ENCODE data around the gene PCGF3.
"Not testable (repeated sequence)": the region's sequence is repeated elsewhere in the genome, so short reads cannot be mapped to it uniquely, and the experiment has no call there.

Gene PCGF3

DNA sequence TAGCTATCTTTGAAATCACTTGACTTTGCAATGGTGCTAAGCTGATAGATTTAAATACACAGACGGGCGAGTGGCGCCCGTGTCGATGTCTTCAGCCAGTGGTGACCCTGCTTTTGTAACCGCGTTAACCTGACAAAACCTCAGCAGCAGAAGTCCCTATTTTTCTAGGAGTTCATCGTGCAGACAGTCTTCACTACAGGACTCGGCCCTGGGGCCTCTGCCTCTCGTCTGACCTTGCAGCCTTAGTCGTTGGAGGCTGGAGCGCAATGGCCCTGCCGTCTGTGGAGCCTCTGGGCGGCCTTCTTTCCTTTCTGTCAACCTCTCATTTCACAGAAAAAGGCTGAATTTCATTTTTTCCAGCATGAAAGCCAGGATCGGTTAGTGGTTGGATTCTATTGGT is 62.4 kb downstream of the PCGF3 start:
- DNase-seq = no peak

DNA sequence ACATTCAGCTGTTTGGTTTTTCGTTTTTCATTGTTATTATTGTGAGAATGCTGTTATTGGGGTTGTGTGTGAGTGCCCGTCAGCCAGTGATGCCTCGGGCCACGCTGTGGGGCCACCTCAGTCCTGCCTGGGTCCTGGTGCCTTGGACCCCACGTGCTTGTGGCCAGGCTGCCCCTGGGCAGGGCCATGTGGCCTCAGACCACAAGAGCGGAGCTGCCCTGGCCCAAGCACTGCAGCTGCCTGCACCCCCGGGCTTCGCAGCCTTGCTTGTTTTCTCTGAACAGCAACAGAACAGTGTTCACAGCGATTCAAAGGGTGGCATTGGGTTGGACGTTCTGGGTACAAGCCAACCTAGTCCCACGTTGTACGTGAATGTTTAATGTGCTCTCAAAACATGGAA is 63.4 kb downstream of the PCGF3 start:
- DNase-seq = no peak

DNA sequence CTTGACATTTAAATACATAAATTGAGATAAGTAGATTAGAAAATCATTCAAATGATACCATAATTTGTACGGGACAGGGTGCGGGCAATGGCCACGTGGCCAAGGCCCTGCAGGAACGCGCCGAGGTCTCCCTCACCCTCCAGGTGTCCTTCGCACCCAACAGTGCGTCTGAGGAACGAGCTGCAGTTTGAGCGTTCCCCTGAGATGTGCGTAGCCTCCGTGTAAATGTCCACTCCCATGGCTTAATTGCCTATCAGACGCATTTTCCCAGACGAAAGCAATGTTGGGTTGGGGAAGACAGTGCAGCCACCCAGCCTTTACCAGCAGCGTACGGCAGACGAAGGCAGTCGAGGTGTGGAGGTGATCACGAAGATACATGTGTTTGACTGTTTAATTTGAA is 63.9 kb downstream of the PCGF3 start:
- DNase-seq = no peak

DNA sequence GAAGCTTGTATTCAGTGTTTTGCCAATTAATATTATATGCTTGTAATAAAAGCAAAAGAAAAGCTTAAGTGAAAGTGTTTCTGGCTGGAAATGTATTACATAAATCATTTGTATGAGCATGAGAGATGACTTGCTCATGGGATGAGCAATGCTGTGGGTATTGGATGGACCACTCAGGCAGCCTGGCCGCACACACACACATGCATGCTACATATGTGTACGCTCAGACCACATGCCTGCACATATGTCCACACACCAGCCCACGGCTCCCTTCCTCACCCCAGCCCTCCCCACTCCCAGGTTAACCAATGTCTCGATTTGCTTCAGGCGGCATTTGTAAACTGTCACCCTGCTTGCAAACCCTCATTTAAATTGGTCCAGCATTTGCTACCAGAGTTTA is 64.4 kb downstream of the PCGF3 start:
- DNase-seq = no peak

DNA sequence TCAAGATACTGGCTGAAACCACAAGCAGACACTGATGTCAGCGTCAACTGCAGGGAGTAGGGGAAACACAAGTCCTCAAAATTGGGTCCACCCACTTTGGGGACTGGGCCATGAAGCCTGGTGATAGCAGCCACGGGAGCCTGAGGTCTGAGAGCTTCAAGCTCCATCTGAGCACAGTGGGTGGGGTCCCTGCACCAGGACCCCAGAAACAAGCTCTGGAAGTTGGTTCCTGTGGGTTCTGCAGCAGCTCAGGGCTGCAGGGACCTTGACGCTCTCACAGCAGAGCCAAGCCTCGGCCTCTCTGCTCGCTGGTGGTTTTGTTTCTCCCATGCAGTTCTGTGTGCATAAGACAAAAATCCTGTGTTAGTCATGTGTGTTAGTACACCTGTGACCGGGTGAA is 65.8 kb downstream of the PCGF3 start:
- no peak for DNase-seq

DNA sequence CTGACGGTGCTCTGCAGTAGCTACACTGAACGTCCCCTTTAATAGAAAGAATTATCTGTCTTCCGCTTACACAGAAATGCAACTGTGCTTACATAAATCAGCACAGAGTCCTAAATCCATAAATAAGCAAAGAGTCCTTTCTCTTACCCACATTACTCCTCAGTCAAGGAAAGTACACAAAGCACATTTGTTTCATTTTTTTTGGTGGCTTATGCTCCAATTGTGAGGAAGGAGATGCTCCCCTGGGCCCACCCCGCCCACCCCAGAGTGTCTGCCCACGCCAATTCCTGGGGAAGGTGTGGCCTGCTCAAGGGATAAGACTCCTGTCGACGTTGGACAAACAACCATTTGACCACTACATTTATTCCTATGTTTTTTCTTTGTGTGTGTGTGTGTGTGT is 66.5 kb downstream of the PCGF3 start:
- no peak for DNase-seq

DNA sequence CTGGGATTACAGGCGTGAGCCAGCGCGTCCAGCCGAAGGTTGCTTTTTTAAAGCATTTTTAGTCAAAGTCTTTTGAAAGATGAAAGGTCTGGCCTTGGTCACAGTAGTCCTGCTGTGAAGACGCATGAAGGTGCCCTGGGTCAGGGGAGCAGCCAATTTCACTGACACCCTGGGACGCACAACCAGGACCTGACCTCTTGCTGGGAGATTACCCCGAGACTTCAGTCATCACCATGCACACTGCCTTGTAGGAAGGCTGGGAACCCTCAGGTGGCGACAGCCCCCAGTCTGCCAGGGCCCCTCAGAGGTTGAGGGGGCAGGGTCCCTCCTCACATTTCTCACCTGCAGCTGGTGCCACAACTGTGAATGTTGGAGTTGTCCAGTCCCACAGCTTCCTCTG is 67.1 kb downstream of the PCGF3 start:
- DNase-seq = no peak

DNA sequence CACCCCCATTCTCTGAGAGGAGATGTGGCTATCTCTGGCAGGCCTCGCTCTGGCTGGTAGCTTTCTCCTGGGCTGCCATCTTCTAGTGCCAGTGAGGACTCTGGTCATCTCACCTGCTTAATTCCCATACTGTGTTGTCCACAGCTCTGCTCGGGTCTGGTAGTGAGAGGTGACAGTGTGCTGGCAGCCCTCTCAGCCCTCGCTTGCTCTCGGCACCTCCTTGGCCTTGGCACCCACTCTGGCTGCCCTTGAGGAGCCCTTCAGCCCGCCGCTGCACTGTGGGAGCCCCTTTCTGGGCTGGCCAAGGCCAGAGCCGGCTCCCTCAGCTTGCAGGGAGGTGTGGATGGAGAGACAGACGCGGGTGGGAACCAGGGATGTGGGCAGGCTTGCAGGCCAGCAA is 67.6 kb downstream of the PCGF3 start:
- no peak for DNase-seq

DNA sequence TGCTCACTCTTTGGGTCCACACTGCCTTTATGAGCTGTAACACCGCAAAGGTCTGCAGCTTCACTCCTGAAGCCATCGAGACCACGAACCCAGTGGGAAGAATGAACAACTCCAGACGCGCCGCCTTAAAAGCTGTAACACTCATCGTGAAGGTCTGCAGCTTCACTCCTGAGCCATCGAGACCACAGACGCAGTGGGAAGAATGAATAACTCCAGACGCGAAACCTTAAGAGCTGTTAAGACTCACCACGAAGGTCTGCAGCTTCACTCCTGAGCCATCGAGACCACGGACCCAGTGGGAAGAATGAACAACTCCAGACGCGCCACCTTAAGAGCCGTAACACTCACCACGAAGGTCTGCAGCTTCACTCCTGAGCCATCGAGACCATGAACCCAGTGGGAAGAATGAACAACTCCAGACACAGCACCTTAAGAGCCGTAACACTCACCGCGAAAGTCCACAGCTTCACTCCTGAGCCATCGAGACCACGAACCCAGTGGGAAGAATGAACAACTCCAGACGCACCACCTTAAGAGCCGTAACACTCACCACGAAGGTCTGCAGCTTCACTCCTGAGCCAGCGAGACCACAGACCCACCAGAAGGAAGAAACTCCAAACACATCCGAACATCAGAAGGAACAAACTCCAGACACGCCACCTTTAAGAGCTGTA is 68.9 kb downstream of the PCGF3 start:
- not testable (repeated sequence) for DNase-seq

DNA sequence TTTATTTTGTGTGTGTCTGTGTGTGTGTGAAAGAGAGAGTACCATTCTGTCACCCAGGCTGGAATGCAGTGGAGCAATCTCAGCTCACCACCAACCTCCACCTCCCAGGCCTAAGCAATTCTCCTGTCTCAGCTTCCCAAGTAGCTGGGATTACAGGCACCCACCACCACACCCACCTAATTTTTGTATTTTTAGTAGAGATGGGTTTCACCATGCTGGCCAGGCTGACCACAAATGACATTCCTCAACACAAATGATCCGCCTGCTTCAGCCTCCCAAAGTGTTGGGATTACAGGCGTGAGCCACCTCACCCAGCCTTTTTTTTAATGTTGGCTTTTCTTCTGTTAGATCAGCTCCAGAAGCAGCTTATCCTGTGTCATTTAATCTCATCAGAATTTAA is 69.9 kb downstream of the PCGF3 start:
- not testable (repeated sequence) for DNase-seq

DNA sequence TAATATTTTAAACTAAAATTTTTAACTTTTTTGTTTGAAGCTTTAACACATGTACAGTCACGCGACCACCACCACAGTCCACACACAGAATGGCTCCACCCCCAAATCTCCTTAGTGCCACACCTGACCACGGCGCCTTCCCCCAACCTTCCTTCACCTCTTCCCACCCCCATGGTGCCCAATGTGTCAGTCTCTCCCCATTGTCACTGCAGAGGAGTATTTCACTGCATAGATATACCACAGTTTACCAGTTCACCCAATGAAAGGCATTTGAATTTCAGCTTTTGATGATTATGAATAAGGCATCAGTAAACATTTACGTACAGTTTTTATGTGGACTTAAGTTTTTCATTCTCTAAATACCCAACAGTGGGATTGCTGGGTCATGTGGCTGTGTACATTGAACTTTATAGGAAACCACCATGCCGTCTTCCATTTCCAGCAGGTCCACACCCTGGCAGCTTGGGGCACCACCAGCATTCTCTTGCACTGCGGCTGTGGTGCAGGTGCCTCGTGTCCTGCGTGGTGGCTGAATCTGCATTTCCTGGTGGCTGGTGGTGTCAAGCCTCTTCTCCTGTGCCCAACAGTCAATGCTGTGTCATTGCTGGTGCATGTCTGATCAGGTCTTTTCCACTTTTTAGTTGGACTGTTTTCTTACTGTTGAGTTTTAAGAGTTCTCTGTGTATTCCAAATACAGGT is 71.3 kb downstream of the PCGF3 start:
- no peak for DNase-seq

DNA sequence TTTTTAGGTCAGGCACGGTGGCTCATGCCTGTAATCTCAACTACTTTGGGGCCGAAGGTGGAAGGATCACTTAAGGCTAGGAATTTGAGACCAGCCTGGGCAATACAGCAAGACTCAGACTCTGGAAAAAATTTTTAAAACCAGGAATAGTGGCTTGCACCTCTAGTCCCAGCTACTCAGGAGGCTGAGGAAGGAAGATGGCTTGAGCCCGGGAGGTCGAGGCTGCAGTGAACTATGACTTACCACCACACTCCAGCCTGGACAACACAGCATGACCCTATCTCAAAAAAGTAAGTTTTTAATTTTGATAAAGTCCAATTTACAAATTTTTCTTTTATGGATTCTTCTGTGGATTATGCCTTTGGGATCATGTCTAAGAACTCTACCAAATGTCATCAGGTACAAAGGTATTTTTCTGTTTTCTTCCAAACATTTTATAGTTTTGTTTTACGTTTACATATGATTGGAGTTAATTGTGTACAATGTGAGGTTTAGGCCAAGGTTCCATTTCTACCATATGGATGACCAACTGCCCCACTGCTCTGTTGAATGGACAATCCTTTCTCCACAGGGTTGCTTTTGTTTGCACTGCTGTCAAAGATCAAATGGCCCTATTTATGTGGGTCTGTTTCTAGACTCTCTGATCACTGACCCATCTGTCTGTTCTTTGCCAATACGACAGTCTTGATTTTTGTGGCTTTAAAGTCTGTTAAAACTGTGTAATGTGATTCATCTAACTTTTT is 72.1 kb downstream of the PCGF3 start:
- no peak for DNase-seq

DNA sequence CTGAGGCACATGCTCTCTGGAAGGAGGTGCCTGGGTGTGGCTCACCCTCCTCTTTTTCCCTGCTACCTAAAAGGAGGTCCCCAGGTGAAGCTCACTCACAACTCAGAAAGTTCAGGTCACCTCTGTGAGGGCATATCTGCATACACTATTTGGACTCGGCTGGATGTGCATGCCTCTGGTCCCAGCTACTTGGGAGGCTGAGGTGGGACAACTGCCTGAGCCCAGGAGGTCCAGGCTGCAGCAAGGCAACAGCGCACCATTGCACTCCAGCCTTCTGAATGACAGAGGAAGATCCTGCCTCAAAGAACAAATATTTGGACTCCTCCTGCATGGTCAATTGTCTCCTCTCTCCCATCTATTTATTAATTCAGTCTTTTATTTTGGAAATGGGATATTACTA is 73.9 kb downstream of the PCGF3 start:
- DNase-seq = no peak

DNA sequence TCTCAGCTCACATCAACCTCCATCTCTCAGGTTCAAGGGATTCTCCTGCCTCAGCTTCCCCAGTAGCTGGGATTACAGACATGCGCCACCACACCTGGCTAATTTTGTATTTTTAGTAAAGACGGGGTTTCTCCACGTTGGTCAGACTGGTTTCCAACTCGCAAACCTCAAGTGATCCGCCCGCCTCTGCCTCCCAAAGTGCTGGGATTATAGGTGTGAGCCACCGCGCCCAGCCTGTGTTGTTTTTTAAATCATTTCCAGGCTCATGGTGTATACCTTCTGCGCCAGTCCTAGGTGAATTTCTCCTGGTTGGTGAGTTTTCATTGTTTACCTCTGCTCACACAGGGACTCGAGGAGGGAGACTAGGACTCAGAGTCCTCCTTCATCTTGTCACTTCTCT is 74.6 kb downstream of the PCGF3 start:
- DNase-seq = not testable (repeated sequence)

DNA sequence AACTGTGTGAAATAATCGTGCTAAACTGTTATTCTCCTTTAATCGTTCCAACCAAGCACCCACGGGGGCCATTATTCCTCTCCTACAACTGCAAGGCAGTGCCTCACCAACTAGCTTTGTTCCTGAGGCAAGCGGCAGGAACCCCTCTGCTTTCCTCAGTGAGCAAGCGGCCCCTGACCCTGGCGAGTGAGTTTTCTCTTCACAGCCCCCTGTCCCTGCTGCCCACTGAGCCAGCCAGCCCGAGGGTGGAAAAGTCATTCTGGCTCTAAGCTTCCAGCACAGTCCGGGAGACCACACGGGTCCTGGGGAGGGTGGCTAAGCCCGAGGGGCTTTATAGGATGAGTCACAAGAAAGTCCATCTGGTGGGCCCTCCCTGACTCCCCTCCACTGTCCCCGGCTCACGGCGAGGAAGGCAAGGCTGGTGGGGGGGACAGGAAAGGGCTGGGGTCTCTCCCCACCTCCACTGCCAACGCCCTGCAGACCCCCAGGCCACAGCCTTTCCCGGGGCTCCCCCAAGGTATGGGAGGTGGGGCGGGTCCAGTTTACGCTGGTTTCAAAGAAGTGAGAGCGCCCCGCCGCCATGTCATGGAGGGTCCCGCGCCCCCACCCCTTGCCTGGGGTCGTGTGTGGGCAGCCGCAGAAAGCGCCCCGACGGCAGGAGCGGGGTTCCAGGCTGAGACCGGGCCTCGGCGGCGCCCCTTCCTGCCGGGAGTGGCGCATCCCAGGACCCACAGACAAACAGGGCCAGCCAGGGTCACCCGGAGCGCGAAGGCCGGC is 75.3 kb downstream of the PCGF3 start:
- no peak for DNase-seq

DNA sequence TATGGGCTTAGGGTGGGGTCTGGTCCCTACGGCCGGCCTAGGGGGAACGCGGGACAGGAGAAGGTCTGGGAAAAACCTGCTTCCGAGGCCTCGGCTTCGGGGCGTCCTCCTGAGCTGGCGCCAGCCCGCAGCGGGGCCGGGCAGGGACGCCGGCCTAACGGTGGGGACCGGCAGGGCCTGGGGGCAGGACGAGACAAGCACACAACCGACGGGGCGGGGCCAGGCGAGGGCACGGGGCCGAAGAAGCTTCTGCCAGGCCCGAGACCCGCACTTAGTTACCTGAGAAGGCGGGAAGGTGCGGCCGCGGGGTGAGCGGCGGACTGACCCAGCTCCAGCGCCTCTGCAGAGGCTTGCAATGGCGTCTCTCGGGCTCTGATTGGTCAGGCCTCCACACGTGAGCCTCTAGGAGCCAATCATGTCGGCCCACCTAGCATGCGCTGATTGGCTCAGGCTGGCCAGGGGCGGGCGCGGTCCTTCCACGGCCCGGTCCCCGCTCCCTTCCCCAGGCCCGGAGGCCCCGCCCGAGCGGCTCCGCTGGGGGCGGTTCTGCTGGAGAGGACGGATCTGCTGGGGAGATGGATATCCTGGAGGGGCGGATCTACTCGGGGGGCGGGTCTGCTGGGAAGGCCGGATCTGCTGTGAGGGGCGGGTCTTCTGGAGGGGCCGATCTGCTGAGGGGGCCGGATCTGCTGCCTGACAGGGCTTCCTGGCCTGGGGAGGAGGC is 76.0 kb downstream of the PCGF3 start:
- DNase-seq = peak; percentile 99

DNA sequence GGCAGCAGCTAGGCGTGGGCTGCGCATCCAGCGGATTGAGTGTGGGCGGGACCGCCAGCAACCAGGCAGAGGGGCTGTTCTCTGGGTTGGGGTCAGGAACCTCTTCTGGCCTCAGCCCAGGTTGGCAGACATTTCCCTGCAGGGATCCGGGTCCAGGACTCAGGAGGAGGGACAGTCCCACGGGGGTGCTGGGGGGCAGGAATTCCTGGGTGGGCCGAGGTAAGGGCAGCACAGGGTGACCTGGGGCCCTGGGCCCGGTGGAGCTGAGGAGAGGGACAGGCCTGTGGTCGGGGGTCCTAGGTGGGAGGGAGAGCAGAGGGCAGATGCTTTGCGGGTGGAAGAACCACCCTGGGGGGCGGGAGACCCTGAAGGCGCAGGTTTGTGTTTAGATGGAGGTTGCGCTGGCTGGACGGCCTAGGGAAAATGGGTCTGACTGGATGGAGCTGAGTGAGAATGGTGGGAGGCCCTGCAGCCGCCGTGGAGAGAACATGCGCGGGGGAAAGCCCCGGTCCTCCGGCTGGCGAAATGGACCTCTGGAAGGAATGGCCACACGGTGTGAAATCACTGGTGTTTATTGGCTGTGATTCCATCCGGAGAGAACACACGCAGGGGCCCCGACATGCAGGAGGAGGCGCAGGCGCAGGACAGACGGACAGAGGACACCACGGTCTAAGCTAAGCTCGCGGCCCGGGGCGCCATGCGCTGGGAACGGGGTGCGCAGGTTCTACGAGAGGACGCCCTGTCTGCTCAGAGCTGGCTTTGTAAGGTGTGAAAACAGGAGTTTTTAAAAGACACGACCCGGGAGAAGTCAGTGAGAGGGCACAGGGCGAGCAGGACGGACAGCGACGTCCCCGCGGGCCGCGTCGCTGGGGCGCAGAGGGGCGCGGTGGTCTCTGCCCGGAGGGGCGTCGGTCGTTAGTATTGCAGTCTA is 79.0 kb downstream of the PCGF3 start:
- DNase-seq = no peak

DNA sequence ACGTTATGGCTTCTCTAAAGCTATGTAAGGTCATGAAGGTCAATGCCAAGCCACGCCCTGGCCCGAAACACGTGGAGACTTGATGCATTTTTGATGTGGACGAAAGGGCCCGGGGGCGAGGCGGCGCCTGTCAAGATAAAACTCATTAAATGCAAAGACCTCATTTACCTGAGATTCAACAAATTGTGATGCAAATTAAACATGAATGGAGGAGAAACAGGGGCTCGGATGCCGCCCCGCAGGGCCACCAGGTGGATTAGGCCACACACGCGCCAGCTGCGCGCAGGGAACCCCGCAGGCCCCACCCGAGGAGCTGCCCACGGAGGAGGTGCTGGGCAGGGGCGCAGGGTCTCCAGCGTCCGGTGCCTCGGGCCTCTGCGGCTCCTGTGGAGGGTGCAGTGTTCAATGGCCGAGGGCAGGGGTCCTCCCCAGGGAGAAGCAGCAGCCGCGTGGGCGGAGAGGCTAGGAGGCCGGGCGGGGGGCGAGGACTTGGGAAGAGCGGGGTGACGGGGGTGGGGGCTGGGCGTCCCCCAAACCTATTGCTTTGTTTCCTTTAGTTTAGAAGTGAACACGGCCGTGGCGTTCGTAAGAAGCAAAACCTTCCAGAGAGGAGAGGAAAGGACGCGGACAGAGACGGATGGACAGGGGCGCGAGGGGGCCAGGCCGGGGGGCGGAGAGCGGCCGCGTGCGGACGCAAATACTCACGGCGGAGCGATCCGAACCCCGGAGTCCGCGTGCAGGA is 79.9 kb downstream of the PCGF3 start:
- DNase-seq = no peak

DNA sequence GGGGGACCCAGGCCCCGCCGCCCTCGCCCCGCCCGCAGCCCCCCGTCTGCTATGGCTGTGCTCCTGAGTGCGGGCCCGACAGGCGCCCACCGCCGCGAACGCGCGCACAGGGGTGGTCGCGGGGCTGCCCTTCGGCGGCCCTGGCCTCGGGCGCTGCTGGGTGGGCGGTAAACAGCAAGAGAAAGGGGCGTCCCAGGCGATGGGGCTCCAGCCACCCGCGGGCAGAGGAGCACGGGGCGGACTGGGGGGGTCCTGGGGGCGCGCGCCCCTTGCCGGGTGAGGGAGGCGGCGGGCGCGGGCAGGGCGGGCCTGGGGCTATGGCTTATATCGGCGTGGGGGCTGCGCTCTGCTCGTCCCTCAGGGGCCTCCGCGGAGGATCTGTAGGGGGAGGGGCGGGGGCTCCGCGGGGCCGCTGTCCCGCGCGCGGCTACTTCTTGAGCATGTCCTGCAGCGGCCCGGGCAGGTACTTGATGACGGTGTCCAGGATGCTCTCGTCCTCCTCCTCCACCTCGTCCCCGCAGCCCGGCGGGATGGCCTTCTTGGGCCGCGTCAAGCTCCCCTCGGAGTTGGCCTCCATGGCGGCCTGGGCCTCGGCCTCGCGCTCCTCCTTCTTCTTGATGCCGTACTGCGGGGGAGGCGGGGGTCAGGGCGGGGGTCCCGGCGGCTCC is 80.6 kb downstream of the PCGF3 start:
- DNase-seq = no peak

DNA sequence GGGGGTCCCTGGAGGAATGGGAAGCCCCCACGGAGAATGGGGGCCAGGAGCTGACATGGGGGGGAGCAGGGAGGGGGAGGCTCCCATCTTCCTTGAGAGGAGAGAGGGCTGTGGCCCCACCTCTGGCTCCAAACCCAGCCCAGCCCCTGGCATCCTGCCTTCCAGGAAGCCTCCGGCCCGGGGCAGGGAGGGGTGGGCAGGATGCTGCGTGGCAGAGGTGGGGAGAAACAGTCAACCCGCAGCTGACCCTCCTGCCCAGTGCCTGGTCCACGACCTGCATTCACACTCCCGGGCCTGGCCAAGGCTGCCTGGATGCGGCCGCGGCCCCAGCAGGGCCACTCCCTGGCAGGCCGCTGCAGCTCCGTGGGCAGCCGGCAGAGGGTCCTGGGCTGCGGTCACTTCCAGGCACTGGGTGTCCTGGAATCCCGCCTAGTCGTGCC is 81.2 kb downstream of the PCGF3 start:
- no peak for DNase-seq

Measured in central memory CD4-positive, alpha-beta T cell (primary cell).